KMS-11 (cell line): ENCODE data around the gene PLXNA2.

Experiments
- H2AFZ ChIP-seq: fragments of 200-600 bp; sonication (generic); 2 replicates; pipeline ENCODE4 v1.6.1; 2016; ENCODE audit warnings: antibody characterized with exemption, mixed run types, low read depth
- H3K27ac ChIP-seq: fragments of 200-600 bp; sonication (generic); 2 replicates; pipeline ENCODE4 v1.6.1; 2016; ENCODE audit warnings: mild to moderate bottlenecking, mixed run types
- H3K27me3 ChIP-seq: fragments of 200-600 bp; sonication (generic); 2 replicates; pipeline ENCODE4 v1.6.1; 2017; ENCODE audit warnings: mild to moderate bottlenecking, low read depth, mixed run types, moderate library complexity; ENCODE audit not compliant: insufficient read depth
- H3K36me3 ChIP-seq: fragments of 200-600 bp; sonication (generic); 2 replicates; pipeline ENCODE4 v1.6.1; 2017; ENCODE audit warnings: mild to moderate bottlenecking, mixed run types; ENCODE audit not compliant: insufficient read depth
- H3K4me1 ChIP-seq: fragments of 200-600 bp; sonication (generic); 2 replicates; pipeline ENCODE4 v1.6.1; 2016; ENCODE audit warnings: mild to moderate bottlenecking, low read depth, mixed run types; ENCODE audit not compliant: poor library complexity, severe bottlenecking
- H3K4me2 ChIP-seq: fragments of 200-600 bp; sonication (generic); 2 replicates; pipeline ENCODE4 v1.7.0; 2016; ENCODE audit warnings: mild to moderate bottlenecking, mixed run types
- H3K4me3 ChIP-seq: fragments of 200-600 bp; sonication (generic); IDR thresholded peaks from 2 replicates; pipeline ENCODE4 v1.6.1; 2017; ENCODE audit warnings: low read depth, low read length, mixed read lengths; ENCODE audit not compliant: insufficient read depth
- H3K79me2 ChIP-seq: fragments of 200-600 bp; sonication (generic); 2 replicates; pipeline ENCODE4 v1.6.1; 2016; ENCODE audit warnings: low read depth, mixed run types; ENCODE audit not compliant: insufficient read depth
- H3K9ac ChIP-seq: fragments of 200-600 bp; sonication (generic); 2 replicates; pipeline ENCODE4 v1.6.1; 2016; ENCODE audit warnings: mild to moderate bottlenecking, mixed run types
- H4K20me1 ChIP-seq: fragments of 200-600 bp; sonication (generic); 2 replicates; pipeline ENCODE4 v1.6.1; 2016; ENCODE audit warnings: mild to moderate bottlenecking, mixed run types; ENCODE audit not compliant: insufficient read depth
- TF ChIP-seq, protein P1 (sequence below): fragments of 200-600 bp; sonication (generic); conservative IDR thresholded peaks from 2 replicates; pipeline ENCODE4 v1.6.1; 2017; ENCODE audit warnings: low read depth, mild to moderate bottlenecking, antibody characterized with exemption, low read length, moderate library complexity, mixed read lengths

The PLXNA2 gene

DNA sequence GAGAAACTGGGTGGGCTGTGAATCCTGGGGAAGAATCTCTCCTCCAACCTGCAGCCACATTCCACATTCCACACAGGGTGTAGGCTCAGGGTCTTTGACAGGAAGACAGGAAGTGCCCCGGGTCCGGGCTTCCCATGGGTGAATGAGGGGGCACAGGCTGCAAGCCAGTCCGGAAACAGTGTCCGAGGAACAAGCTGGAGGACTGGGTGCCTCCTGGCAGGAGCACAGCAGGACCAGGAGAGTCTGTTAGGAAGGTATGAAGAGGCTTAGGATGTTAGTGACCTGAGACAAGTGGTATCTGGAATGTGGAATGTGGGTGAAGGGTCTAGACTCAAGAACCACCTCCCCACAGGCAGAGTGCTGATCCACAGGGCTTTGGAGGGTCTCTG lies 212.3 kb downstream of the PLXNA2 start:
- TF ChIP-seq, protein P1, sequence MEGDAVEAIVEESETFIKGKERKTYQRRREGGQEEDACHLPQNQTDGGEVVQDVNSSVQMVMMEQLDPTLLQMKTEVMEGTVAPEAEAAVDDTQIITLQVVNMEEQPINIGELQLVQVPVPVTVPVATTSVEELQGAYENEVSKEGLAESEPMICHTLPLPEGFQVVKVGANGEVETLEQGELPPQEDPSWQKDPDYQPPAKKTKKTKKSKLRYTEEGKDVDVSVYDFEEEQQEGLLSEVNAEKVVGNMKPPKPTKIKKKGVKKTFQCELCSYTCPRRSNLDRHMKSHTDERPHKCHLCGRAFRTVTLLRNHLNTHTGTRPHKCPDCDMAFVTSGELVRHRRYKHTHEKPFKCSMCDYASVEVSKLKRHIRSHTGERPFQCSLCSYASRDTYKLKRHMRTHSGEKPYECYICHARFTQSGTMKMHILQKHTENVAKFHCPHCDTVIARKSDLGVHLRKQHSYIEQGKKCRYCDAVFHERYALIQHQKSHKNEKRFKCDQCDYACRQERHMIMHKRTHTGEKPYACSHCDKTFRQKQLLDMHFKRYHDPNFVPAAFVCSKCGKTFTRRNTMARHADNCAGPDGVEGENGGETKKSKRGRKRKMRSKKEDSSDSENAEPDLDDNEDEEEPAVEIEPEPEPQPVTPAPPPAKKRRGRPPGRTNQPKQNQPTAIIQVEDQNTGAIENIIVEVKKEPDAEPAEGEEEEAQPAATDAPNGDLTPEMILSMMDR = no peak
- no peaks in the 10 kb centered on the region for H3K79me2 ChIP-seq
- no peaks in the 10 kb centered on the region for H4K20me1 ChIP-seq
- no peak overlapping the region for H3K9ac ChIP-seq
- H3K27ac ChIP-seq = no peak overlapping the region
- H3K4me2 ChIP-seq = no peak overlapping the region
- no peak overlapping the region for H3K4me3 ChIP-seq
- H2AFZ ChIP-seq = no peak overlapping the region
- no peaks in the 10 kb centered on the region for H3K4me1 ChIP-seq
- H3K36me3 ChIP-seq = no peaks in the 10 kb centered on the region
- no peaks in the 10 kb centered on the region for H3K27me3 ChIP-seq

DNA sequence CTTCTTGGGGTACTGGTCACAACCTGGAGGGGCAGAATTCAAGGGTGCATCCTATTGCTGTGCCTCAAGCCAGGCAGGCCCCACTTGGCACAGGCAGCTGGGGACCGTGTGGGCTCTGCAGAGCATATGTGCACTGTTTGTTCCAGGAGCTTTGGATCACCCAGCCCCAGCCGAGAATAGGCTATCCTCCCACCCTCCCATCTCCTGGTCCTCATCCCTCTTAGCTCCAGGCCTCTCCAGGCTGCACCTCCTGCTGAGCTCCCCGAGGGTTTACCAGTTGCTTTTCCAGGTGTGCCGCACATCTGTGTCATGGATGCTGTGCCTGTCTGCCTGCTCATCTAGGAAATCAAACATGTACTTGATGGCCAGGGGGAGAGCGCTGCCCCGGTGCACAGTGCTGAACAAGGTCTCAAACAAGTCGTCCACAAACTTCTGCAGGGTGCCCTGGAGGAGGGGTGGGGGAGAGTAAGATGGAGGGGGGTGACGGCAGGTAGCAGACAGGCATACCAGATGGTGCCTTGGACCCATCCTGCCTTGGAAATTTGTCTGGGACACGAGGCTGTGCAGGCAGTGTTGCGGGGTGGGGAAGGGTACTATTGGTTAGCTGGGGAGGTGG lies 212.8 kb downstream of the PLXNA2 start:
- Histone ChIP-seq H3K27ac (no peak overlapping the region), H3K79me2 (no peaks in the 10 kb centered on the region), H2AFZ (no peak overlapping the region), H3K4me2 (no peak overlapping the region), H3K4me1 (no peaks in the 10 kb centered on the region), H3K36me3 (no peaks in the 10 kb centered on the region), H3K4me3 (no peak overlapping the region), H4K20me1 (no peaks in the 10 kb centered on the region), H3K27me3 (no peaks in the 10 kb centered on the region), H3K9ac (no peak overlapping the region)
- TF ChIP-seq, protein P1 = no peak

DNA sequence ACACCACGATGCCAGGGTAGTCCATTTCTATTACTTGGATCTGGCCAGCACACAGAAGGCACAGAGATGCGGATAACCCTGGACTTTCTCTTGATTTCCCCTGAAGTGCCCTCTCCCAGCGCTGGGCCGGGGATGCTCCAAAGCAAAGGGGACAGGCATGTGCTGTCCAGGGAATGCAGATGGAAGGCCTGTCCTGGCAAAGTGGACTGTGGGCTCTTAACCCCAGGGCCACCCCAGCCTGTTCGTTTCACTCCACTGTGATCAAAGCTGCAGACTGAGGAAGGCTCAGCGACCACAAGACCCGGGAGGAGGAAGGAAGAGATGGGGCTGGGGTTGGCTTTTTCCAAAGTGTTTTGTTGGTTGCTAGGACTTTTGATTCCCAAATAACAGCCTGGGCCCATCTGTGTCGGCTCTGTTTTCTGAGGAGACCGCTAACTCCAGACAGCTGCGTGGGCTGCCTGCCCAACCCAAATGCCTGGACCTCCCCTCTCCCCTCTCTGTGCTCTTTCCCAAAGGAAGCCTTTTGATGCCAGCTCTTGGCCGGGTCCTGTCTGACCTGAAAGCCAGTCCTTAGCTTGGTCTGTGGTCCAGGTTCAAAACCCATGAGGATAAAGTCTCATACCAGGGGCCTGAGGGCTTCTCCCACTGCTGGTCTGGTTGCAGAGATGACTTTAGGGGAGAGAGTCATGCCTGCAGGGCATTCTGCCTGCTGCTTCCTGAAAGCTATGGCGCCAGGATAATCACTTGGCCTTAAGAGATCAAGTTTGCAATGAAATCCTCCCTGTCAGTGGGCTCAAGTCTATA lies 213.7 kb downstream of the PLXNA2 start:
- TF ChIP-seq, protein P1 = no peak
- no peak overlapping the region for H3K4me2 ChIP-seq
- H2AFZ ChIP-seq = no peak overlapping the region
- no peaks in the 10 kb centered on the region for H3K79me2 ChIP-seq
- H4K20me1 ChIP-seq = no peaks in the 10 kb centered on the region
- no peak overlapping the region for H3K4me3 ChIP-seq
- H3K9ac ChIP-seq = no peak overlapping the region
- H3K4me1 ChIP-seq = no peaks in the 10 kb centered on the region
- H3K27me3 ChIP-seq = no peaks in the 10 kb centered on the region
- no peaks in the 10 kb centered on the region for H3K36me3 ChIP-seq
- no peak overlapping the region for H3K27ac ChIP-seq

DNA sequence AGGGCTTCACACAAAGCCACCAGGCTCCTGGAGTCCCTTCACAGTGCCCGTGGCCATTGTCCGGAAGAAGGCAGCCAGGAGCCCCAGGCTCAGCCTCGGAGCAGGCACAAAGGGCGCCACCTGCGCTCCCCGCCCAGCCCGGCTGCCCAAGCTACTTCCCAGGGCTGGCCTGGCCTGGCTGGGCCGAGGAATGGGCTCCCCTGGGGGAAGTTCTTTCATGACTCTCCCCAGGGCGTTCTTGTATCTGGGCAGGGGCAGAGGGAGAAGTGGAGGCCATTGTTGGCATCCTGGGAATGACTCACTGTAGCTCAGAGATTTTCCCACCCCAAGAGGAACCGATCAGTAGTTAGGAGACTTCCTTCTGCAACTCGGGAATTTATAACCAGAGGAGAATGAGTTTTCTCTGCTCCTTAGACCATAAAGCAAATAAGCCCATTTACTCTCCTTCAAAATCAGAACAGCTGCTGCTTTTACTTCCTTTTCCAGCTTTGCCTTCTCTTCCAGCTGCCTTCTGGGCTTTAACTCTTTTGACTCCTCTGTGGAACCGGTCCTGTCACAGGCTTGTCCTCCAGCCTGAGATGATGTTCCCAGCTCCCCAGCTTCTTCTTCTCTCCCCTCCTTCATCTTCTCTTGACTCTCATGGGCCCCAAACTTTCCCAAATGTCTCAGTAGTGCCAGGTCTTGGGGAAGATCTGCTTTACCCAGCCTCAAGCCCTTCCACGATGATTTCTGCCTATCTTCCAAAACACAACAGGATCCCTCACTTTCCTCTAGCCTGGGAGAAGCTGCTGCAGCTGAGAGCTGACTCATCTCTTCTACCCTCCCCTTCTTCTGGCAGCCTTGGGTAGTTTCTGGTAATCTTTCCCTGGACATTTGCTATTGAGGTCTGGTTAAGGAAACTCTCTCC lies 214.6 kb downstream of the PLXNA2 start:
- H3K9ac ChIP-seq = no peak overlapping the region
- H2AFZ ChIP-seq = no peak overlapping the region
- H3K79me2 ChIP-seq = no peaks in the 10 kb centered on the region
- H3K4me3 ChIP-seq = no peak overlapping the region
- no peak overlapping the region for H3K27ac ChIP-seq
- H3K27me3 ChIP-seq = no peaks in the 10 kb centered on the region
- TF ChIP-seq, protein P1 = no peak
- no peaks in the 10 kb centered on the region for H4K20me1 ChIP-seq
- H3K36me3 ChIP-seq = no peaks in the 10 kb centered on the region
- no peaks in the 10 kb centered on the region for H3K4me1 ChIP-seq
- no peak overlapping the region for H3K4me2 ChIP-seq
